Stomach smooth muscle (tissue), 2 donors: ENCODE results near the gene MAMSTR.
"Not testable (repeated sequence)": the region's sequence is repeated elsewhere in the genome, so short reads cannot be mapped to it uniquely, and the experiment has no call there.

Experiments
- H3K27ac ChIP-seq: one replicate; pipeline ENCODE4 v1.7.0; 2013; ENCODE audit warnings: mild to moderate bottlenecking, low read length, inconsistent platforms
- H3K27me3 ChIP-seq, 2 donors: one replicate each; pipeline ENCODE4 v1.7.0; 2013; ENCODE audit warnings: low read length in 2 of 2; ENCODE audit not compliant: insufficient read depth in 2 of 2, control insufficient read depth in 1 of 2
- H3K36me3 ChIP-seq, 2 donors: one replicate each; pipeline ENCODE4 v1.7.0; 2013; ENCODE audit warnings: low read length in 2 of 2; ENCODE audit not compliant: control insufficient read depth in 2 of 2, insufficient read depth in 2 of 2
- H3K4me1 ChIP-seq: one replicate; pipeline ENCODE4 v1.7.0; 2013; ENCODE audit warnings: low read length; ENCODE audit not compliant: control insufficient read depth, insufficient read depth
- H3K4me3 ChIP-seq, 2 donors: one replicate each; pipeline ENCODE4 v1.7.0; 2013; ENCODE audit warnings: low read length in 2 of 2
- H3K9ac ChIP-seq, 2 donors: one replicate each; pipeline ENCODE4 v1.7.0; 2013; ENCODE audit warnings: low read length in 2 of 2, mild to moderate bottlenecking in 1 of 2
- H3K9me3 ChIP-seq, 2 donors: one replicate each; pipeline ENCODE4 v1.7.0; 2013; ENCODE audit warnings: low read length in 2 of 2; ENCODE audit not compliant: control insufficient read depth in 2 of 2
- donor health status: healthy.
- donor health status: Pancreatic carcinoma.

MAMSTR gene

DNA sequence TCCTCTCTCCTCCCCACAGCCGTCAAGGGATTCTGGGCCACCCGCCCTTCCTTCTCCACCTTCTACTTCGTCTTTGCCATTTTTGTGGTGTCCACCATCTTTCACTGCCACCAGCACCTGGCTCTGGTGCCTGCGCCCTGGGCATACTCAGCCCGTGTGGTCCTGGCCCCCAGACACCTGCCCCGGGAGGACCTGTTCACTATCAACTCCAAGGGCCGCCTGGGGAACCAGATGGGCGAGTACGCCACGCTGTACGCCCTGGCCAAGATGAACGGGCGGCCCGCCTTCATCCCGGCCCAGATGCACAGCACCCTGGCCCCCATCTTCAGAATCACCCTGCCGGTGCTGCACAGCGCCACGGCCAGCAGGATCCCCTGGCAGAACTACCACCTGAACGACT, 39.5 kb downstream of the MAMSTR start:
- not testable (repeated sequence) for H3K4me3 ChIP-seq, H3K27me3 ChIP-seq, H3K4me1 ChIP-seq, H3K27ac ChIP-seq, H3K9me3 ChIP-seq, H3K9ac ChIP-seq, H3K36me3 ChIP-seq

DNA sequence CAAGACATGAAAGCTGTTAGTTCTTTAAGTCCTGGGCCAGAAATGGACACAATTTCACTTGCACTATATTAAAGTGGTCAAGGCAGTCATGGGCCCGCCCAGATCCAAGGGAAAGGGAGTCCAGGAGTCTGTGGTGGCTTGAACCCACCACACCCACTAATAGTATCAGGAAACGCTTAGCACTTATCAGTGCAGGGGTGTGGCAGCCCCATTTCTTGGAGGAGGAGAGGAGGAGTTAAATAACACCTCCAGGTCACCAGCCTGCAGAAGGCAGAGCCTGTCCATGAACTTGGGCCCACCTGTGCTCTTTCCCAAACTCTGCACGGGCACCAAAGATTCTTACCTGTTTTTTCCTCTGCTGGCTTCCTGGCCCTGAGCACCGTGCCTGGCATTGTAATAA, 41.3 kb downstream of the MAMSTR start:
- H3K9me3 ChIP-seq, result no peaks in the 10 kb centered on the region
- peaks cover 12% of the 10 kb centered on the region for H3K4me1 ChIP-seq
- no peaks in the 10 kb centered on the region for H3K27me3 ChIP-seq
- H3K4me3 ChIP-seq, result no peak overlapping the region
- no peak overlapping the region for H3K9ac ChIP-seq
- H3K27ac ChIP-seq, result no peak overlapping the region
- no peaks in the 10 kb centered on the region for H3K36me3 ChIP-seq

DNA sequence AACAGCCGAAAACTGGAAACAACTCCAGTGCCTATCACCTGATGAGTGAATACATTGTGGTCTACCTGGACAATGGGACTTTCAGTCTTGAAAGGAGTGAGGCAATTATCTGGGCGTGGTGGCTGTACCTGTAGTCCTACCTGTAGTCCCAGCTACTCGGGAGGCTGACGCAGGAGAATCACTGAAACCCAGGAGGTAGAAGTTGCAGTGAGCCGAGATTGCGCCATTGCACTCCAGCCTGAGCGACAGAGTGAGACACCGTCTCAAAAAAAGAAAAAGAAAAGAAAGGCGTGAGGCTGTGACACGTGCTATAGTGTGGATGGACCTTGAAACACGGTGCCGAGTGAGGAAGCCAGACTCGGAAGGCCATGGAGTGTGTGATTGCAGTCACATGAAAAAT, 42.6 kb downstream of the MAMSTR start:
- Histone ChIP-seq H3K27ac (no peak overlapping the region), H3K36me3 (no peaks in the 10 kb centered on the region), H3K9ac (no peak overlapping the region), H3K27me3 (no peaks in the 10 kb centered on the region), H3K9me3 (no peaks in the 10 kb centered on the region), H3K4me1 (peaks cover 12% of the 10 kb centered on the region), H3K4me3 (no peak overlapping the region)

DNA sequence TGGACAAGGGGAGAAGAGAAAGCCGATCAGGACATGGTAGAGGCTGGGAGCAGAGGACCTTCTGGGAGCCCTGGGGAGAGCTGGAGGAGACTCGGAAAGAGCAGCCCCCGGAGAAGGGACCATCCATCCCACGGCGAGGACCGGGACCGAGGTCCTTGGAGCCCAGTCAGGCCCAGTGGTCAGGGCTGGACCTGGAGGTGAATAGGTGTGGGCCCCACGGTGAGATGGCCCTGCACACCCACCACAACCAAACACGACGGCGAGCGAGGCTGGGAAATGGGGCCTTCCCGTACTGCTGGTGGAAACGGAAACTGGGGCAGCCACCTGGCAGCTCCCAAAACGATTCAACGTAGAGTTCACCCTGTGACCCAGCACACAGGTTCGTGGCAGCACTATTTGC, 43.0 kb downstream of the MAMSTR start:
- no peak overlapping the region for H3K4me3 ChIP-seq
- no peaks in the 10 kb centered on the region for H3K27me3 ChIP-seq
- H3K36me3 ChIP-seq, result no peaks in the 10 kb centered on the region
- no peaks in the 10 kb centered on the region for H3K9me3 ChIP-seq
- no peak overlapping the region for H3K27ac ChIP-seq
- H3K9ac ChIP-seq, result no peak overlapping the region
- peaks cover 12% of the 10 kb centered on the region for H3K4me1 ChIP-seq

DNA sequence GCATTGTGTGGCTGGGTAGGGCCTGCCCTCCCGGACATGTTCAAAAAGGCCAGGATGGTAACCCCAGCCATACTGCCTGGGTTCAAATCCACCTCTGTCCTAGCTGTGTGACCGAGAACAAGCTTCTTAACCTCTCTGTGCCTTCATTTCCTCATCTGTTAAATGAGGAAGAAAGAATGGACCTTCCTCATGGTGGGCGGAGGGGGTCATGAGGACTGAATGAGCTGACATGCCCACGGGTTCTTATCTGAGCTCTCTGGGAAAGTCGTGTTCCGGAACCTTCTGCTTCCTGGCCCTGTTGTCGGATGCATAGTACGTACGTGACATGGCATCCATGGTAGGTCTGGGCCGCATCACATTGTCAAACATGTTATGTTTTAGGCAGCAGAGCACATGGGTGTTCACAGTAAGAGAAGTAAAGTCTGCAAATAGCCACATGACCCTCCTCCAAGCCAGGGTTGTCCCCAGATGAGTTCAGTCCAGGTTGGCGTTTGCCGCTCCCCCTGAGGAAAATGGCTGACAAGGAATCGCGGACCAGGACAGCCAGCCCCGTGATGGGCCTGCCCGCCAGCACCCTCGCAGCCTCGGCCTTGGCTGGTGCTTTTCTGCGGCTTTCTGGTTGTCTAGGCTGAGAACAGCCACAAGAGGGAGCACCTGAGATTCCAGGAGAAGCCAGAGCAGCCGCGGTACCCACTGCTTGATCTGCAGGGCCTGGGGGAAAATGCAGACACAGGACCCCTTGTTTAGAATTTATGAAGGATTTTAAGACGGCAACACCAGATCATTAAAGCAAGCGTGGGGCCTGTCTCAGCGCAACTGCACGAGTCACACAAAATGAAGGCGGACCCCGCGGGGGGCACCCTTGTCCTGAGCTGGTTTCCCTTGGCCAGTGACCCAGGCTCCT, 44.4 kb downstream of the MAMSTR start:
- Histone ChIP-seq H3K27ac (no peak overlapping the region), H3K36me3 (no peaks in the 10 kb centered on the region), H3K4me1 (peaks cover 12% of the 10 kb centered on the region), H3K9me3 (no peaks in the 10 kb centered on the region), H3K4me3 (peak overlapping the region in 1 of 2 donors; percentile 47), H3K9ac (peak overlapping the region in 1 of 2 donors; percentile 69), H3K27me3 (no peaks in the 10 kb centered on the region)

DNA sequence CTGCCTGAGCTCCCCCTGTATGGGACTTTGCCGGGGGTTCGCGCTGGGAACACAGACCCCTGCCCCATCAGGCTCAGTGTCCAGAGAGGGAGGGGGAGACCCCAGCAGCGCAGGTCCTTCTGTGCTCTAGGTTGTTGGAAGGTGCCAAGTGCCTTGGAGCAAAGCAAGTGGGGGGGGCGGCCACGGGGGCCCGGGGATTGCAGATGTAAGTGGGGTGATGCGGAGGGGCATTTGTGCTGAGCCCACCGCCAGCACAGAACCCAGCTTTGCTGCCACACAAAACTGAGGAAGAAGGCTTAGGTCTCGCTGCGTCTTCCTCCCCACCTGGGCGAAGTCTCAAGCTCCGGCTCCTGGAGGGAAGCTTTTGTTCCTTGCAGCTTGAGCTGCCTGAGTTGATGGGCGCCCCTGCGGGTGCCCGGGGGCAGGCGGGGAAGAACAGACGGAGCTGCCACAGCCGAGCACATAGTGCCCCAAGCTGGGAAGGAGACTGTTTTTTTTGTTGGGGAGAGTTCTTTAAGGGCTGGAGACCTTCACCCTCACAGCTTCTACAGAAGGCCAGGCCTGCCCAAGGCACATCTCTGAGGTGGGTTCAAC, 45.2 kb downstream of the MAMSTR start:
- Histone ChIP-seq H3K4me3 (no peak overlapping the region), H3K9me3 (no peaks in the 10 kb centered on the region), H3K4me1 (peaks cover 12% of the 10 kb centered on the region), H3K9ac (no peak overlapping the region), H3K27ac (no peak overlapping the region), H3K36me3 (no peaks in the 10 kb centered on the region), H3K27me3 (no peaks in the 10 kb centered on the region)

DNA sequence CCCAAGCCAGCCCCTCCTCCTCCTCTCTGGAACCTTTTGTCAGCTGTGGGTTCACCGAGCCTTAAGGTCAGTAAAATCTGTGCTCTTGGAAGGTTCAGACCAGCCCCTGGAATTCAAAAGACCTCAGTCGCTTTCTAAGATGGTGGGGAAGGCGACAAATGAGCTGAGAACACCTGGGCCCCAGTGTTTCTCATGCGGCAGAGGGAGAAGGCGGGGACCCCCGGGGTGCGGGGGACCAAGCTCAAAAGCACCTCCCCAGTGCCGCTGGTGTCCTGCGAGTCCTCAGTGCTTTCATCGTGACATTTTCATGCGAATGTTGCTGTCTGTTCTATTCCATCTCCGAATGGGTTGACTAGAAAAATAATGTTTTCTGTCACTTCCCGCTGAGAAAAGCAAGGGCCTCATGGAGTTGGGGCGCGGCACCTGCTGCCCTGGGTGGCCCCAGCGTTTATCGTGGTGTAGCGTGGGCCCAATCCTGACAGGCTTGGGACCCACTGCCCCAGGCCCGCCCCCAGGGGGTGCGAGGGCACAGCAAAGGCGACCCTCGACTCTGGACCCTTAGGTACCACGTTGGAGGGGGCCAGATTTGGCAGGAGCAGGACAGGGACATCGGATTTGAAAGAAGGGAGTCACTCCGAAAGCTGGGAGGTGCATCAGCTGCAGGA, 46.0 kb downstream of the MAMSTR start:
- no peak overlapping the region for H3K4me3 ChIP-seq
- peaks cover 12% of the 10 kb centered on the region for H3K4me1 ChIP-seq
- H3K9me3 ChIP-seq, result no peaks in the 10 kb centered on the region
- no peak overlapping the region for H3K27ac ChIP-seq
- no peaks in the 10 kb centered on the region for H3K27me3 ChIP-seq
- H3K36me3 ChIP-seq, result no peaks in the 10 kb centered on the region
- H3K9ac ChIP-seq, result no peak overlapping the region

DNA sequence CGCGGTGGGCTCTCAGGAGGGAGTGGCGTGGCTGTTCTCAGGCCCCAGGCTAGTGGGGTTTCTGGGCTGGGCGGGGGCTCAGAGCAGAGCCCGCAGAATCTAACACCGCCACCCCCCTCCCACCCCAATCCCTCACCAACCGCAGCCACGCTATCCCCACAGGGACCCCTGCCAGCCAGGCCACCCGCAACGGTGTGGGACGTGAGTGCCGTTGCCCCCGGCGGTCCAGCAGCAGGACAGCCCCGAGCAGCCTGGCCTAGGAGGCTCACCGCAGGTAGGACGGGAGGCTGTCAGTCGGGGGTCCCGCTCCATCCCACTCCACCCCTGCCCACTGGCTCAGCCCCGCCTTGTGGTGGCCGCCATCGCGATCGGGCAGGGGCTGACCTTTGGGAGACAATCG, 46.5 kb downstream of the MAMSTR start, which contains the start of gene NTN5:
TSS of gene NTN5 (minus strand) at position 24 of the 400 bp plus-strand sequence. CDS start 2,031 bp downstream, outside the sequence.
- Histone ChIP-seq H3K9me3 (no peaks in the 10 kb centered on the region), H3K36me3 (no peaks in the 10 kb centered on the region), H3K27me3 (no peaks in the 10 kb centered on the region), H3K27ac (no peak within 1 kb of the TSS), H3K4me3 (no peak within 1 kb of the TSS), H3K9ac (no peak within 1 kb of the TSS), H3K4me1 (peaks cover 12% of the 10 kb centered on the region)

DNA sequence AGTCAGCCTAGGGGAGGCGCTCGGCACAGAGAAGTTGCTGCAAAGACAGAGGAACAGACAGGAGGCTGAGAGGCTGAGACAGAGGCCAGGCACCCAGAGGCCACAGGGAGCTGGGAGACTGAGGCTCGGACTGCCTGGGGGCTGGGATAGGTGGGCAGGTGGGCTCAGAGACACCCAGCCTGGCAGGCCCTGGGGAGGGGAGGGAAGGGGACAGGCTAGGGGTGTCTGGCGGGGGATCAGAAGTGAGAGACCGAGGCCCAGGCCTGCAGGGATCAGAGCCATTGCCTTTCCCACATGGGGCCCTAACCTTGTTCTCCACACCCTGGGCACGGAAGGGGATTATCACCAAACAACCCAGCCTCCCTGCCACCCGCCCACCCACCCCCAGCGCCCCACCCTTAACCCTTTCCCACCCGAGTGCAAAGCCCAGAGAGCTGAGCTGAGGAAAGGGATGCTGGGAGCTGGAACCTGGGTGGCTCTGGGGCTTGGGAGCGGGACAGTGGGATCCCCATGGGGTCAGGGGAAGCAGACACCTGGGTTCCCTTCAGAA, 48.0 kb downstream of the MAMSTR start:
- no peaks in the 10 kb centered on the region for H3K36me3 ChIP-seq
- no peaks in the 10 kb centered on the region for H3K9me3 ChIP-seq
- no peak overlapping the region for H3K4me3 ChIP-seq
- H3K4me1 ChIP-seq, result peaks cover 12% of the 10 kb centered on the region
- no peaks in the 10 kb centered on the region for H3K27me3 ChIP-seq
- no peak overlapping the region for H3K27ac ChIP-seq
- H3K9ac ChIP-seq, result no peak overlapping the region

DNA sequence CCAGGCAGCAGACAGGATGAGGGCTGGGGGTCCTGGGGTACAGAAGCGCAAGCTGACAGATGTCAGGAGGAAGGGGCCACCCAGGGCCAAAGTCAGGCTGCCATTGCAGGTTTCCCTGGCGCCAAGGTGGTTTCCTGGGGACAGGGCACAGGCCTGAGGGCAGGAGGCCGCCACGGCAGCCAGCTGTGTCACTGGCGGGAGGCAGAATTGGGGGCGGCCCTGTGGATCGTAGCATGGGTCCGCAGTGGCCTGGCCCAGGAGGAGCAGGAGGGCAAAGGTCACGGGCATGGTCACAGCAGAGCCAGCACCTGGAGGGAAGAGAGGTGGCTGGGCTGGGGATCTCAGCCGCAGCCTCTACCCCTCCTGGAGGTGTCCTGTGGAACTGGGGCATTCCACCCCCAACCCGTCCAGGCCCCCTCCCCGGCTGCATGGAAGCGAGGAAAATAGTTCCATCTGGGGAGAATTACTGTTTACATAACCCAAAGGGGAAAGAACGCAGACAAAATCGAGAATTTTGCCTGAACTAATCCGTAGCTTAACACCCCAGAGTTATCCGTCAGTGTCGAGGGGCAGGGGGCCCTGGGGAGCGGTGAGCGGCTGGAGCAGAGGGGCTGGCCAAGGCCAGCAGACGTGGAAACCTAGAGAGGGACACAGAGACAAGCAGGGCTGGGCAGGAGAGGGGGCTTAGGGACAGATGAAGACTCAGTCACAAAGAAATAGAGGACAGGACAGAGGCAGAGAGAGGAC, 48.7 kb downstream of the MAMSTR start:
- Histone ChIP-seq H3K4me3 (no peak overlapping the region), H3K36me3 (no peaks in the 10 kb centered on the region), H3K9me3 (no peaks in the 10 kb centered on the region), H3K4me1 (peaks cover 12% of the 10 kb centered on the region), H3K9ac (no peak overlapping the region), H3K27ac (no peak overlapping the region), H3K27me3 (no peaks in the 10 kb centered on the region)
